AG08396 (cell line): Measurements from ENCODE around the gene CDH4.

Source experiments
- DNase-seq: peaks from one replicate; pipeline ENCODE4 v3.0.0; 2012; ENCODE audit warnings: low spot score, mixed read lengths

The CDH4 gene

DNA sequence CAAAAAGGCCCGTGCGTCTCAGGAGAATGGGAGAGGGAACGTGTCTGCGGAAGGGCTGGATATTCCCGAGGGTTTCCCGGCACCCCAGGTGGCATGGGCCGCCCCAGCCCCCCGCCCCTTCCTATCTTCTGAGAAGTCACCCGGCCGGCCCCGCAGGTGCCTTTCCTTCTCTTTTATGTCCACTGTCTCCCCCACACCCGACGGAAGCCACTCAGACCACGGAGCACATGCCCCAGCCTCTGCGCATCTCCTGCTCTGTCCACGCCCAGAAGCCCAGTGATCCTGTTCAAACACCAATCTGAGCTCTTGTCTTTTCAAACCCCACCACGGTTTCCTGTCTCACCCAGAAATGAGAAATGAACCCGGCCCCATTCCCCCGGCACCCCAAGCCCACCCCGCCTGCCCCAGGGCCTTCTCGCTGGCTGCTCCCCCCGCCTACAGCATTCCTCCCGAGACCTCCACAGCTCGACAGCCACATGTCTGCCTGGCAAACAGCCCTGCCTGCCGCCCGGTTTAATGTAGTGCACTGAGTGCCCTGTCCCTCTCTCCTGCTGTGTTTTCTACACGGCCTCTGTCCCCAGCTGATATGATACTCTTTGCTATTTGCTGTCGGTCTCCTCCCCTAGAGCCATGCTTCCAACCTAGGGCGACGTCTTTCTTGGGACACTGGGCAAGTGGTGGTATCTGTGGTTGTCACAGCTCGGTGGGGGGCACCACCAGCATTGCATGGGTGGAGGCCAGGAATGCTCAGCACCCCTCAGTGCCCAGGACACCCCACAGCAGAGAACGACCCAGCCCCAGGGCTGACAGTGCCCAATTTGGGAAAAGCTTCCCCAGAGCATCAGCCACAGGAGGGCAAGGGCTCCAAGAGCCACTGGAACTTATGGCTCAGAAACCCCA lies 630.9 kb downstream of the CDH4 start:
- DNase-seq = no peak

DNA sequence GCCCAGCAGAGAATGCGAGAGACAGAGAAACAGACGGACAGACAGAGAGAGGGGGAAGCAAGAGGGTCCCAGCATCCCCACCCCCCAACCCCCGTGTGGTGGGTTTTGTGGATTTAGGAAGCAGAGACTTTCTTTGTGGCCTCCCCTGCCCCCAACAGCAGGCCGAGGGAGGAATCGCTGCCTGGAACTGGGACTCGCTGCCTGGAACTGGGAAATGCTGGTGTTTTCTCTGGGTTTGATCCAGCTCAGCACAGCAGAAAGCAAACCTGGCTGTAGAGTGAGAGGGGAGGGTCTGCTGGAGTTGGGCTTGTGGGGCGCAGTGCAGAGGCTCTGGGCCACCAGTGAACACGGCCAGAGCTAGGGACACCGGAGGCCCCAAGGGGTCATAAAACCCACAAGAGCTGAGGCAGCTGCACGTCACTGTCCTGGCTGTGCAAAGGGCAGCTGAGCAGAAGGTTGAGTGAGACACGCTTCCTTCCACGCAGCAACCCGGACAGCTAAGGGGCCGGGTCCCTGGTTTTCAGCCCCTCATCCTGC lies 631.9 kb downstream of the CDH4 start:
- DNase-seq = no peak

- no peak for DNase-seq
These were observed 632.7 kb downstream of the CDH4 start for GRCh38 chr20:61884571-61885389.

DNA sequence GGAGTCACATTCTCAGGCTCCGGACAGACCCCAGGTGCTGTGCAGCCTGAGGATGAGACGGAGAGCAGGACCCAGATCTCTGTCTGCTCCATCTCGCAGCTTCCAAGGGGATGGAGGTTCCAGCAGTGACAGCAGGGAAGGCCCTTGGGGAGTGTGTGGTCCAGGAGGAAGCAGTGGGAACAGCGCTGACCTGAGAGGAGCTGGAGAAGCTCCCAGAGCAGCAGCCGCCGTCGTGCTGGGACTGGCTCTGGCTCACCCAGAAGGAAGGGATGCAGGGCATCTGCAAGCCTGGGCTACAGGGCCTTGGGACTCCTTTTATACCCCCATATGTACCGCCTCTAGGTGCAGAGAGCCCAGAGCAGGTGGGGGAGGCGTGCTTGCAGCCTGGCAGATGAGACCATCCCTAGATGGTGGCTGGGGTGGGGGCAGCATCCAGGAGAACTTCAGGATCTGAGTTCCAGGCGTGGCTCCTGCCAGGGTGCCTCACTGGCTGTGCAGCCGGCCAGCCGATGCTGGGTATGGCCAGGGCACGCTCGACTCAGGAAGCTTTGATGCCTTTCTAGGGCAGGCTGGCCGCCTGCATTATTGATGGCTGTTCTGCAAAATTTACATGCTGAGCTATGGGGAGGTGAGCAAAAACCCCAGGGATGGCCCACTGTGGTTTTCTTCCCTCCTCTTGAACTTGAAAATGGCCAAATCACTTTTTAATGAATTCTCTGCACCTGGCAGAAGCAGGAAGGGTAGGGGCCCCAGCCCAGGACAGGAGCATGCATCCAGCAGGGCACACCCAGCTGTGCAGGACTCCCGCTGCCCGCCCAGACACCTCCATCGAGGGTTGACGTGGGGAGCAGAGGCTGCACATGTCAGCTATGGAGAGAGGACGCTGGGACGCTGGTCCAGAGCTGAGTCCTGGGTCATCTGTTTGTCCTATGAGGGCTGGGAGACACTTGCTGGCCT lies 634.0 kb downstream of the CDH4 start:
- DNase-seq = no peak

GRCh38 chr20:61886721-61887595 lies 634.9 kb downstream of the CDH4 start:
- peak; percentile 67 for DNase-seq

DNA sequence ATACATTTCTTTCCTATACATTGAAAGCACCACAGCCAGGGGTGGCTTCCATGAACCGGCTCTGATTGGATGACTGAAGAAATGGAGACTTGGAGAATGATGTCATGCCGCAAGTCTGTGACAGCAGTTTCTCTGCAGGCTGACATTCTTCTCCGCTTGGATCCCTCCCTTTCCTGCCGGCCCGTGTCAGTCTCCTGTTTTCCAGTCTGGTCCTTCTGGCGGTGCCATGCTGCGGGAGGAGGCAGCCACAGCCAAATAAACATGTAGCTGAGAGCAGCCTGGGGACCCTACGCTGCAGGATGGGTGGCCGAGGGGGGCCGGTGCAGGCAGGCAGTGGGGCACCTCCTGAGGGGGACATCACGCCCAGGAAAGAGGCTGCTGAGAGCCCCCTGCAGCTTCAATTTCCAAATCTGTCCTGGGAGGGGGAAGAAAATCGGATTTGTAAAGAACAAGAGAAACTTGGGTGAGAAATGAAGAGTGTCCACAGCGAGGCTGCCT lies 635.6 kb downstream of the CDH4 start:
- no peak for DNase-seq

- DNase-seq = no peak
These were observed 636.2 kb downstream of the CDH4 start for GRCh38 chr20:61888101-61888865.

- DNase-seq = no peak
These were observed 637.6 kb downstream of the CDH4 start for GRCh38 chr20:61889659-61890058.

GRCh38 chr20:61890210-61890609 lies 638.1 kb downstream of the CDH4 start:
- no peak for DNase-seq

GRCh38 chr20:61891476-61891875 lies 639.4 kb downstream of the CDH4 start:
- DNase-seq = no peak

- no peak for DNase-seq
These were observed 640.0 kb downstream of the CDH4 start for GRCh38 chr20:61891916-61892649.

DNA sequence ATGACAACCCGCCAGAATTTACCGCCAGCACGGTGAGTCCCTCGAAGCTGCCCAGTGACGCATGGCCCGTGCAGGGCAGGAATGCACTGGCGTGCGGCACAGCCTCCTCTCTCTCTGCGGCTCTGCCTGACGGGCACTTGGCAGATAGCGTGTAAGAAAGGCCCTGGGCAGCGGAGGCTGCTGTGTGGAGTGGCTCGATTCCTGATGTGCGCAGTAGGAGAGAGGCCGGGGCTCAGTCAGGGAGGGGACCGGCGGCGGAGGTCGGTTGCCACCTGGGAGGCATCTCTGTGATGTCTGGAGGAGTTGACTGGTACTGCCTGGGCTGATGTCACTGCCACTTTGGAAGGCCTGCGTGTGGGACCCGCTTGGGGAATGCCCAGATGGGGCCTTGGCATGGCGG lies 643.0 kb downstream of the CDH4 start:
- DNase-seq = no peak

DNA sequence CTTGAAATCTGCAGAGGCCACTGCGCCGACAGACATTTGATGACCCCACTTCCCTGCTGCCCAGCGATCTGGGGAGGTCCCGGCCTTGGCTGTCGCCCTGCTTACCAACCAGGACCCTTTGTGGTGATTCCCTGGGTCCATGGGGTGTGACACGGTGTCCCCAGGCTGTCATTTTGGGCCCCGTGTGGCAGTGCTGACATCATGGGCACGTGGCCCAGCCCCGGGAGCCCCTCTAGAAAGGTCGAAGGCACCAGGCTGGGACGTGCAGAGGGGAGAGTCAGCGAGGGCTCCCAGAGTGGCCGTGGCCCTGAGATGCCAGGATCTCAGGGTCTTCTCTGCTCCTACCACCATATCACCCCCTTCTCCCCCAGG lies 643.6 kb downstream of the CDH4 start:
- DNase-seq = no peak

- DNase-seq = peak; percentile 89
These were observed 644.2 kb downstream of the CDH4 start for GRCh38 chr20:61896058-61896961.

GRCh38 chr20:61897401-61898295 lies 645.6 kb downstream of the CDH4 start:
- no peak for DNase-seq

DNA sequence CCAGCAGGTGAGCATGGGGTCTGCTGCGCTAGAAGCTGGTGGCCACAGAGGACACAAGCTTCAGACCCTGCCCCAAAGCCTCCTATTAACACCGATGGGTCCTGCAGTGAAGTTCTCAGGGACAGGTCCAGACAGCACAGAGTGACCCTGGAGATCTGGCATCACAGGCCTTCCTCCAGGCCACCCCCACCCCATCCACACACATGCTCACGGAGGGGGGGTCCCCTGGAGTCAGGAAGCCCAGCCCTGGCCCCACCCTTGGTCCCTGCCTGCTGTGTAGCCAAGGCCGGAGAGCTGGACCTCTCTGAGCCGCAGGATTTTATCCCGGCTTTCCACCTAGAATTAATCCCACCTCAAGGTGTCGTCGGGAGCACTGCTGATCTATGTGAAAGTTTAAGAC lies 646.3 kb downstream of the CDH4 start:
- DNase-seq = no peak
